Breast epithelium (tissue), 4 donors: ENCODE data around the gene PDK2. TPM values are rescaled to one million over a fixed set of nuclear protein-coding genes. Genes with fewer than 3 reads are reported as not detected.
A peak's percentile ranks its signal among the peaks of the same experiment; 100 is the strongest.

Experiments
- DNase-seq, 2 donors: peaks; one replicate each; pipeline ENCODE4 v3.0.0-alpha.2; 2019; ENCODE audit warnings: low spot score in 2 of 2
- H3K27ac ChIP-seq, 2 donors: fragments of 200-600 bp; sonication (generic) in 1 of 2; one replicate each; pipeline ENCODE4 v1.5.1; 2016 to 2019; ENCODE audit warnings: mild to moderate bottlenecking in 1 of 2
- H3K27me3 ChIP-seq, 2 donors: fragments of 200-600 bp; sonication (generic) in 1 of 2; one replicate each; pipeline versions ENCODE4 v1.5.1 to v1.6.0; 2017 to 2019; ENCODE audit warnings: control low read depth in 1 of 2, mild to moderate bottlenecking in 1 of 2
- H3K36me3 ChIP-seq: fragments of 200-600 bp; one replicate; pipeline ENCODE4 v1.5.1; 2019
- H3K4me1 ChIP-seq, 2 donors: fragments of 200-600 bp; sonication (generic); one replicate each; pipeline ENCODE4 v1.5.1; 2016 to 2019; ENCODE audit warnings: control low read depth in 1 of 2
- H3K4me3 ChIP-seq, 3 donors: fragments of 200-600 bp; sonication (generic); 1 replicate in 2 of 3; 2 replicates in 1 of 3; pipeline ENCODE4 v1.5.1; 2016 to 2019; ENCODE audit warnings: mild to moderate bottlenecking in 3 of 3, moderate library complexity in 2 of 3
- H3K9me3 ChIP-seq, 2 donors: fragments of 200-600 bp; sonication (generic) in 1 of 2; one replicate each; pipeline ENCODE4 v1.5.1; 2016 to 2019; ENCODE audit warnings: control low read depth in 1 of 2
- POLR2A ChIP-seq: fragments of 450-650 bp; IDR thresholded peaks from one replicate; pipeline ENCODE4 v1.6.1; 2016; ENCODE audit warnings: antibody characterized with exemption, mild to moderate bottlenecking, moderate library complexity
- POLR2AphosphoS5 ChIP-seq, 3 donors: sonication (generic); formaldehyde crosslinking; IDR thresholded peaks; one replicate each; pipeline ENCODE4 v1.6.1; 2017; ENCODE audit warnings: antibody characterized with exemption in 3 of 3
- intact Hi-C: fragments of 100-400 bp; cut with DNase I; formaldehyde crosslinking; loops from one replicate; pipeline ENCODE4 v1.15.1; 2023; ENCODE audit warnings: low total_unique reads
- total RNA-seq, 3 donors: library from RNA; depleted of rRNA; stranded (reverse); fragments of >200 nt; gene quantifications; one replicate each; pipeline ENCODE4 v1.1.0, GENCODE V29; 2016
- TF ChIP-seq, protein P1 (sequence below), 3 donors: fragments of 450-650 bp; IDR thresholded peaks; one replicate each; pipeline ENCODE4 v1.5.1; 2016 to 2017; ENCODE audit warnings: antibody characterized with exemption in 3 of 3, mild to moderate bottlenecking in 3 of 3, moderate library complexity in 3 of 3

Gene PDK2
- total RNA-seq, 3 donors from 2014 or later, result 28.2 to 53.4 (median 30.5) TPM

DNA sequence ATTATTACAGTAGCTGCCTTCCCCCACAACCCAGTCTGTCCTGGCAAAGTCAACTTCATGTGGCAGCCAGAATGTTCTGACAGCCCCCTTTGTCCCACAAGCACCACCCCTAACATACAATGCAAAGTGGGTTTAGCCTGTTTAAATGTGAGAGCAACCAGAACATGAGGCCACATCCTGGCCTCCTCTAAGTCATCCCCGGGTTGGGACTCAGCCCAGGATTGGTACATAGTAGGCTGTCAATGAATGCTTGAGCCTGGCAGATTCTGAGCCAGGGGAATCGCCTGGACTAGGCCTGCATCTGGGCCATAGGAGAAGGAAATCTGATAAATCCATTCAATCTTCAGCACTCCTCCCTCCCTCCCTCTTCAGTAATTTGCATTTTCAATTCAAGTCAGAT lies 43.5 kb upstream of the PDK2 start:
- intact Hi-C loops, result no loop called here
- H3K4me3 ChIP-seq, result no peak overlapping the region
- TF ChIP-seq POLR2A (no peak), POLR2AphosphoS5 (IDR thresholded peaks at IDR 0.05) (no peak)
- TF ChIP-seq, protein P1, sequence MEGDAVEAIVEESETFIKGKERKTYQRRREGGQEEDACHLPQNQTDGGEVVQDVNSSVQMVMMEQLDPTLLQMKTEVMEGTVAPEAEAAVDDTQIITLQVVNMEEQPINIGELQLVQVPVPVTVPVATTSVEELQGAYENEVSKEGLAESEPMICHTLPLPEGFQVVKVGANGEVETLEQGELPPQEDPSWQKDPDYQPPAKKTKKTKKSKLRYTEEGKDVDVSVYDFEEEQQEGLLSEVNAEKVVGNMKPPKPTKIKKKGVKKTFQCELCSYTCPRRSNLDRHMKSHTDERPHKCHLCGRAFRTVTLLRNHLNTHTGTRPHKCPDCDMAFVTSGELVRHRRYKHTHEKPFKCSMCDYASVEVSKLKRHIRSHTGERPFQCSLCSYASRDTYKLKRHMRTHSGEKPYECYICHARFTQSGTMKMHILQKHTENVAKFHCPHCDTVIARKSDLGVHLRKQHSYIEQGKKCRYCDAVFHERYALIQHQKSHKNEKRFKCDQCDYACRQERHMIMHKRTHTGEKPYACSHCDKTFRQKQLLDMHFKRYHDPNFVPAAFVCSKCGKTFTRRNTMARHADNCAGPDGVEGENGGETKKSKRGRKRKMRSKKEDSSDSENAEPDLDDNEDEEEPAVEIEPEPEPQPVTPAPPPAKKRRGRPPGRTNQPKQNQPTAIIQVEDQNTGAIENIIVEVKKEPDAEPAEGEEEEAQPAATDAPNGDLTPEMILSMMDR (IDR thresholded peaks at IDR 0.05), result no peak
- DNase-seq, result no peak
- no peaks in the 10 kb centered on the region for H3K36me3 ChIP-seq
- peaks cover 0 to 11% of the 10 kb centered on the region in 2 donors for H3K4me1 ChIP-seq
- H3K9me3 ChIP-seq, result no peaks in the 10 kb centered on the region
- H3K27ac ChIP-seq, result peak overlapping the region; percentile 69 to 82
- no peaks in the 10 kb centered on the region for H3K27me3 ChIP-seq

DNA sequence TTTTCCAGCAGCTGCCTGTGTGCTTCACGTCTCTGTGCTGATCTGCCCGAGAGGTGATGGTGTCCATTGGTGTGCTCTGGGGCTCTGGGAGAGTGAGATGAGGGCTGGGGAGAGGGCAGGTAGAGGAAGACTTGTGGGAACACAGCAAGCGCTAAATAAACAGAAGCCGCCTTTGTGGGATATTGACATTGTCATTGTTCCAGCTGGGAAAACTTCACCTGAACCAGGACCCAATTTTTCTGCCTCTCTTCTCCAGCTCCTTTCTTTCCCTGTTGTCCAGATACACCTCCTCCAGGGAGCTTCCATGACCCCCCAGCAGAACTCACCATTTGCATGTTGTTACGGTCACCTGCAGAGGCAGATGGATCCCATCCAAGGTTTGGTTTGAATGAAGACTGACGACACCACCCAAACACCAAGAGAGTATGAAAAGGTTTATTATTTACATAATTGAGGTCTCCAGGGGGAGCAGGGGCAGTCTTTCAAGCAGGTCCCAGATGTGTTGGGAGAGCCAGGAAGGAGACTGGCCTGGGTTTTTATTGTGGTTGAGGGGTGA lies 42.8 kb upstream of the PDK2 start:
- intact Hi-C loops, result no loop called here
- no peak overlapping the region for H3K4me3 ChIP-seq
- H3K27ac ChIP-seq, result peak overlapping the region; percentile 30 to 82
- no peaks in the 10 kb centered on the region for H3K36me3 ChIP-seq
- H3K27me3 ChIP-seq, result no peaks in the 10 kb centered on the region
- TF ChIP-seq, protein P1 (IDR thresholded peaks at IDR 0.05), result no peak
- TF ChIP-seq POLR2A, result no peak
- TF ChIP-seq POLR2AphosphoS5 (IDR thresholded peaks at IDR 0.05), result no peak
- no peaks in the 10 kb centered on the region for H3K9me3 ChIP-seq
- no peak for DNase-seq
- H3K4me1 ChIP-seq, result peaks cover 0 to 11% of the 10 kb centered on the region in 2 donors

DNA sequence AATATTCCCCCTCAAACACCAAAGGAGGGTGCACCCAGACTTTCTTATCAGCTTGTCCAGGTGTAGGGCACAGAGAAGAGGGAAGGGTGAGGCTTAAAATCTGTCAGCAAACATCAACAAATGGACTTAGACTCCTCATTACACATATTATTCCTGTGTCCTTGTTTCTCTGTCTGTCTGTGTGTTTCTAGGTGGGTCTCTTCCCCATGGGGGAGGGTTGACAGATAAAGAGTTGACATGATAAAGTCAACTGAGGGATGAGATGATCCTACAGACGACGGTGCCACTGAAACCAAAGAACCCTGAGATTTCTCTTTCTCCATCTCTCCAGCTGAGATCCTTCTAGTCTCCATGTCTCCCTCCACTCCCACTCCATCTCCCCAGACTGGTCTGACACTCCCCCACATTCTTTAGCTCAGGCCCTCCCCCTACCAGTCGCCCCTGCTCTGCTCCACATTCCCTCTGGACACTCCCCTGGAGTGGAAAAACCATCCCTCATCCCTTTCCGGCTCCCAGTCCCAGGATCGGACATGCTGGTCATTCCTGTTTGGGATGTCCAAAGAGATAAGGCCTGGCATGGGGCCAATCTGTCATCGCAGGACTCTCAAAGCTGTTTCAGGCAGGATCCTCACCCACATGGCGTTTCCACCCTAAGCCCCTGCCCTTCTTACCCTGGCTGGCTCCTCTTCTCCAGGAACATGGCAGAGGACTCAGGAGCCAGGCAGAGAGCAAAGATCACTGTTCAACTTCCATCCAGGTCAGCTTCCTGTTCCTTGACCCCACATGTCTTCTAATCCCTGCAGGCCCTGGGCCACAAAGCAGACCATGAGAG lies 42.1 kb upstream of the PDK2 start:
- Histone ChIP-seq H3K27ac (peak overlapping the region; percentile 30 to 82), H3K27me3 (no peaks in the 10 kb centered on the region), H3K36me3 (no peaks in the 10 kb centered on the region), H3K9me3 (no peaks in the 10 kb centered on the region), H3K4me1 (peaks cover 0 to 11% of the 10 kb centered on the region in 2 donors), H3K4me3 (no peak overlapping the region)
- intact Hi-C loops, result no loop called here
- peak in 1 of 3 donors; percentile 14 for TF ChIP-seq POLR2AphosphoS5 (IDR thresholded peaks at IDR 0.05)
- TF ChIP-seq, protein P1 (IDR thresholded peaks at IDR 0.05), result no peak
- DNase-seq, result no peak

DNA sequence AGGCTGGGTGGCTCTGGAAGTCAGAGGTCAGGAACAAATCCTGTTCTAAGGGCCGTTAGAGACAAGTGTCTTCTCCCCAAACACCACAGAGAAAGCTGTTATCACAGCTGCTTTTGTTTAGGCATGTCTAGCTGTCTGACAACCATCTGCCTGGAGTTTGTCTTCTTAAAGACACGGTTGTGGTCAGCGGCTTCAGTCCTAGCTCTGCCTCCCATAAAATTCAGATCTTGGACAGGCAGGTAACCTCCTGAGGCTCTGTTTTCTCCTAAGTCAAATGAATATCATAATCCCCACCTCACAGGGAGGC lies 41.5 kb upstream of the PDK2 start:
- Histone ChIP-seq H3K27me3 (no peaks in the 10 kb centered on the region), H3K4me1 (peaks cover 0 to 11% of the 10 kb centered on the region in 2 donors), H3K27ac (peak overlapping the region; percentile 29 to 82), H3K36me3 (no peaks in the 10 kb centered on the region), H3K9me3 (no peaks in the 10 kb centered on the region), H3K4me3 (no peak overlapping the region)
- intact Hi-C loops, result no loop called here
- TF ChIP-seq POLR2A, result no peak
- no peak for TF ChIP-seq POLR2AphosphoS5 (IDR thresholded peaks at IDR 0.05)
- TF ChIP-seq, protein P1 (IDR thresholded peaks at IDR 0.05), result no peak
- no peak for DNase-seq

DNA sequence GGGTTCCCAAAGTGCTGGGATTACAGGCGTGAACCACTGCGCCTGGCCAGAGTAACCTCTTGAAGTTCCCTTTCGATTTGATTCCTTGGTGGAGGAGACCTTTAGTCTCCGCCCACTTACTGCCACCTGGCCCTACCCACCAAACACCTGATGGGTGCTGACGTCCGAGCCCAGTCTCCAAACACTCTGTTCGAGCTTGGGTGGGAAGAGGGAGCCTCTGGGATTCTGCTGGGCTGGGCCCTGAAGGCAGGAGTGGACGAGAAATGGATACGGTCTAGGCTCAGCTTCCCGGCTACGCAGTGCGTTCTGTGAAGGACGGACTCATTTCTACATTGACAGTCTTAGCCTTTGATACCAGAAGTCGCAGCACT lies 40.1 kb upstream of the PDK2 start:
- Histone ChIP-seq H3K27me3 (no peaks in the 10 kb centered on the region), H3K4me1 (peaks cover 7 to 11% of the 10 kb centered on the region in 2 donors), H3K36me3 (no peaks in the 10 kb centered on the region), H3K4me3 (peak overlapping the region; percentile 59 to 94 (median 88)), H3K27ac (peak overlapping the region; percentile 96 to 99), H3K9me3 (no peaks in the 10 kb centered on the region)
- intact Hi-C loops, result no loop called here
- DNase-seq, result peak; percentile 85 to 88
- peak; percentile 70 to 93 (median 78) for TF ChIP-seq POLR2AphosphoS5 (IDR thresholded peaks at IDR 0.05)
- TF ChIP-seq POLR2A, result peak; percentile 59
- TF ChIP-seq, protein P1 (IDR thresholded peaks at IDR 0.05), result no peak
